ENCODE measurements around the gene PKD1L1. TPM values are rescaled to one million over a fixed set of nuclear protein-coding genes. Genes with fewer than 3 reads are reported as not detected.
A peak's percentile ranks its signal among the peaks of the same experiment; 100 is the strongest.

PKD1L1 gene
- total RNA-seq, 1 donor from 2014 or later: 0.40 TPM

GRCh38 chr7:47979832-47980181 is 31.5 kb upstream of the PKD1L1 start:
- intact Hi-C loops (cut with micrococcal nuclease): loop anchor here (1.0 to 5.0 kb wide), 4 partner anchors 11 to 105 kb away; partner anchors contain the start of gene C7orf57
- no peak for TF ChIP-seq CTCF (IDR thresholded peaks at IDR 0.05)
- ChIA-PET CTCF (no interaction called here), POLR2A (interaction anchor here (0.7 to 1.1 kb wide), 2 partner anchors 106 to 108 kb away, joined by 3 read pairs; no protein-coding TSS in a partner anchor)
- Mint-ChIP-seq H3K27me3 (no peaks in the 10 kb centered on the region), H3K9me3 (no peaks in the 10 kb centered on the region), H3K36me3 (ENCODE audit: low read depth) (peaks cover 39% of the 10 kb centered on the region), H3K4me1 (peaks cover 26% of the 10 kb centered on the region), H3K4me3 (peak overlapping the region; percentile 99), H3K27ac (peak overlapping the region; percentile 99)
- DNase-seq (no peak), ATAC-seq (ENCODE audit: low read depth) (no peak)

GRCh38 chr7:47979145-47979831 is 31.0 kb upstream of the PKD1L1 start, which contains the start of gene HUS1:
Gene HUS1, minus strand, starts transcription at chr7:47979615. Its CDS starts 96 bp downstream, at chr7:47979519.
- peaks cover 44% of the 10 kb centered on the region for H3K36me3 Mint-ChIP-seq (ENCODE audit: low read depth)
- H3K27me3 Mint-ChIP-seq: no peaks in the 10 kb centered on the region

GRCh38 chr7:47978790-47979144 is 30.5 kb upstream of the PKD1L1 start:
- Mint-ChIP-seq H3K27ac (peak overlapping the region; percentile 99), H3K36me3 (ENCODE audit: low read depth) (peaks cover 49% of the 10 kb centered on the region), H3K27me3 (no peaks in the 10 kb centered on the region), H3K4me3 (peak overlapping the region; percentile 99), H3K9me3 (no peaks in the 10 kb centered on the region), H3K4me1 (peaks cover 33% of the 10 kb centered on the region)
- ChIA-PET CTCF (interaction anchor here (1.4 to 1.9 kb wide), 2 partner anchors 10 to 132 kb away, joined by 5 to 9 read pairs; no protein-coding TSS in a partner anchor), POLR2A (no interaction called here)
- intact Hi-C loops (cut with micrococcal nuclease): loop anchor here (1.0 to 5.0 kb wide), 4 partner anchors 13 to 107 kb away; partner anchors contain the start of gene C7orf57
- ATAC-seq (ENCODE audit: low read depth): no peak
- TF ChIP-seq CTCF (IDR thresholded peaks at IDR 0.05): no peak
- no peak for DNase-seq

More at GRCh38 chr7:47979145-47979831, 31.0 kb upstream of the PKD1L1 start, which contains the start of gene HUS1:
- ATAC-seq (ENCODE audit: low read depth) (peak; percentile 97), DNase-seq (peak; percentile 84)
- H3K27ac Mint-ChIP-seq: peak within 1 kb of the TSS; percentile 99
- TF ChIP-seq CTCF (IDR thresholded peaks at IDR 0.05): no peak
- POLR2A ChIA-PET: interaction anchor here (1.1 kb wide), 1 partner anchor 106 kb away, joined by 3 read pairs; no protein-coding TSS in a partner anchor
- H3K4me3 Mint-ChIP-seq: peak within 1 kb of the TSS; percentile 99
- no peaks in the 10 kb centered on the region for H3K9me3 Mint-ChIP-seq
- intact Hi-C loops (cut with micrococcal nuclease): loop anchor here (1.0 to 5.0 kb wide), 4 partner anchors 12 to 106 kb away; partner anchors contain the start of gene C7orf57
- H3K4me1 Mint-ChIP-seq: peaks cover 28% of the 10 kb centered on the region
- CTCF ChIA-PET: no interaction called here

- H3K27ac Mint-ChIP-seq: no peak overlapping the region
- POLR2A ChIA-PET: no interaction called here
Measured at GRCh38 chr7:47973739-47974138, 25.5 kb upstream of the PKD1L1 start.

More at GRCh38 chr7:47973739-47974138, 25.5 kb upstream of the PKD1L1 start:
- H3K27me3 Mint-ChIP-seq: no peaks in the 10 kb centered on the region
- CTCF ChIA-PET: interaction anchor here (0.9 to 1.6 kb wide), 2 partner anchors 18 to 29 kb away, joined by 3 to 5 read pairs; no protein-coding TSS in a partner anchor
- ATAC-seq (ENCODE audit: low read depth) (no peak), DNase-seq (no peak)
- TF ChIP-seq CTCF (IDR thresholded peaks at IDR 0.05): no peak
- intact Hi-C loops (cut with micrococcal nuclease): no loop called here
- no peaks in the 10 kb centered on the region for H3K9me3 Mint-ChIP-seq
- peaks cover 40% of the 10 kb centered on the region for H3K4me1 Mint-ChIP-seq
- no peak overlapping the region for H3K4me3 Mint-ChIP-seq
- H3K36me3 Mint-ChIP-seq (ENCODE audit: low read depth): peaks cover 88% of the 10 kb centered on the region

Measured in activated B cell treated with CpG ODN at 0.5 μM for 24 hours (primary cell).